ENCODE results near the gene ZNHIT2. TPM values are rescaled to one million over a fixed set of nuclear protein-coding genes. Genes with fewer than 3 reads are reported as not detected.

The ZNHIT2 gene
- total and polyA plus RNA-seq, 2 of the 13 experiments (the other 11 are each of a cell fraction or from before 2014, with no cell fraction given): 1.1 to 6.5 TPM

GRCh38 chr11:65111744-65112545 is 5.6 kb downstream of the ZNHIT2 start, which contains the start of gene TM7SF2 (continued):
- TF ChIP-seq, protein P1, sequence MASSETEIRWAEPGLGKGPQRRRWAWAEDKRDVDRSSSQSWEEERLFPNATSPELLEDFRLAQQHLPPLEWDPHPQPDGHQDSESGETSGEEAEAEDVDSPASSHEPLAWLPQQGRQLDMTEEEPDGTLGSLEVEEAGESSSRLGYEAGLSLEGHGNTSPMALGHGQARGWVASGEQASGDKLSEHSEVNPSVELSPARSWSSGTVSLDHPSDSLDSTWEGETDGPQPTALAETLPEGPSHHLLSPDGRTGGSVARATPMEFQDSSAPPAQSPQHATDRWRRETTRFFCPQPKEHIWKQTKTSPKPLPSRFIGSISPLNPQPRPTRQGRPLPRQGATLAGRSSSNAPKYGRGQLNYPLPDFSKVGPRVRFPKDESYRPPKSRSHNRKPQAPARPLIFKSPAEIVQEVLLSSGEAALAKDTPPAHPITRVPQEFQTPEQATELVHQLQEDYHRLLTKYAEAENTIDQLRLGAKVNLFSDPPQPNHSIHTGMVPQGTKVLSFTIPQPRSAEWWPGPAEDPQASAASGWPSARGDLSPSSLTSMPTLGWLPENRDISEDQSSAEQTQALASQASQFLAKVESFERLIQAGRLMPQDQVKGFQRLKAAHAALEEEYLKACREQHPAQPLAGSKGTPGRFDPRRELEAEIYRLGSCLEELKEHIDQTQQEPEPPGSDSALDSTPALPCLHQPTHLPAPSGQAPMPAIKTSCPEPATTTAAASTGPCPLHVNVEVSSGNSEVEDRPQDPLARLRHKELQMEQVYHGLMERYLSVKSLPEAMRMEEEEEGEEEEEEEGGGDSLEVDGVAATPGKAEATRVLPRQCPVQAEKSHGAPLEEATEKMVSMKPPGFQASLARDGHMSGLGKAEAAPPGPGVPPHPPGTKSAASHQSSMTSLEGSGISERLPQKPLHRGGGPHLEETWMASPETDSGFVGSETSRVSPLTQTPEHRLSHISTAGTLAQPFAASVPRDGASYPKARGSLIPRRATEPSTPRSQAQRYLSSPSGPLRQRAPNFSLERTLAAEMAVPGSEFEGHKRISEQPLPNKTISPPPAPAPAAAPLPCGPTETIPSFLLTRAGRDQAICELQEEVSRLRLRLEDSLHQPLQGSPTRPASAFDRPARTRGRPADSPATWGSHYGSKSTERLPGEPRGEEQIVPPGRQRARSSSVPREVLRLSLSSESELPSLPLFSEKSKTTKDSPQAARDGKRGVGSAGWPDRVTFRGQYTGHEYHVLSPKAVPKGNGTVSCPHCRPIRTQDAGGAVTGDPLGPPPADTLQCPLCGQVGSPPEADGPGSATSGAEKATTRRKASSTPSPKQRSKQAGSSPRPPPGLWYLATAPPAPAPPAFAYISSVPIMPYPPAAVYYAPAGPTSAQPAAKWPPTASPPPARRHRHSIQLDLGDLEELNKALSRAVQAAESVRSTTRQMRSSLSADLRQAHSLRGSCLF (CRISPR knock-in tag; IDR thresholded peaks at IDR 0.05; ENCODE audit: borderline replicate concordance): no peak
- TF ChIP-seq TERF1 (CRISPR knock-in tag; IDR thresholded peaks at IDR 0.05) (no peak), RORA (CRISPR knock-in tag; IDR thresholded peaks at IDR 0.05) (no peak), ZBTB20 (CRISPR knock-in tag; IDR thresholded peaks at IDR 0.05; ENCODE audit: borderline replicate concordance, low read depth) (no peak), KDM2A (CRISPR knock-in tag; IDR thresholded peaks at IDR 0.05; ENCODE audit: borderline replicate concordance, low read depth) (peak; percentile 99), ZFYVE20 (CRISPR knock-in tag; IDR thresholded peaks at IDR 0.05; ENCODE audit: borderline replicate concordance, low read depth) (no peak), ZNF20 (CRISPR knock-in tag; IDR thresholded peaks at IDR 0.05) (peak; percentile 64; the same call in 1 of the 2 replicates), ZNF3 (CRISPR knock-in tag; IDR thresholded peaks at IDR 0.05) (no peak; the same call in 1 of the 2 replicates), ZSCAN22 (CRISPR knock-in tag; IDR thresholded peaks at IDR 0.05) (no peak), MYNN (CRISPR knock-in tag; IDR thresholded peaks at IDR 0.05; ENCODE audit: low read depth) (no peak), HNRNPH1 (optimal IDR thresholded peaks at IDR 0.05; ENCODE audit: low read depth, low read length) (peak; percentile 57)
- TF ChIP-seq, protein P2, sequence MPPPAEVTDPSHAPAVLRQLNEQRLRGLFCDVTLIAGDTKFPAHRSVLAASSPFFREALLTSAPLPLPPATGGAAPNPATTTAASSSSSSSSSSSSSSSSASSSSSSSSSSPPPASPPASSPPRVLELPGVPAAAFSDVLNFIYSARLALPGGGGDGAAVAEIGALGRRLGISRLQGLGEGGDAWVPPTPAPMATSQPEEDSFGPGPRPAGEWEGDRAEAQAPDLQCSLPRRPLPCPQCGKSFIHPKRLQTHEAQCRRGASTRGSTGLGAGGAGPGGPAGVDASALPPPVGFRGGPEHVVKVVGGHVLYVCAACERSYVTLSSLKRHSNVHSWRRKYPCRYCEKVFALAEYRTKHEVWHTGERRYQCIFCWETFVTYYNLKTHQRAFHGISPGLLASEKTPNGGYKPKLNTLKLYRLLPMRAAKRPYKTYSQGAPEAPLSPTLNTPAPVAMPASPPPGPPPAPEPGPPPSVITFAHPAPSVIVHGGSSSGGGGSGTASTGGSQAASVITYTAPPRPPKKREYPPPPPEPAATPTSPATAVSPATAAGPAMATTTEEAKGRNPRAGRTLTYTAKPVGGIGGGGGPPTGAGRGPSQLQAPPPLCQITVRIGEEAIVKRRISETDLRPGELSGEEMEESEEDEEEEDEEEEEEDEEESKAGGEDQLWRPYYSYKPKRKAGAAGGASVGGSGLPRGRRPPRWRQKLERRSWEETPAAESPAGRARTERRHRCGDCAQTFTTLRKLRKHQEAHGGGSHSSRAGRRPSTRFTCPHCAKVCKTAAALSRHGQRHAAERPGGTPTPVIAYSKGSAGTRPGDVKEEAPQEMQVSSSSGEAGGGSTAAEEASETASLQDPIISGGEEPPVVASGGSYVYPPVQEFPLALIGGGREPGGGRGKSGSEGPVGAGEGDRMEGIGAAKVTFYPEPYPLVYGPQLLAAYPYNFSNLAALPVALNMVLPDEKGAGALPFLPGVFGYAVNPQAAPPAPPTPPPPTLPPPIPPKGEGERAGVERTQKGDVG (CRISPR knock-in tag; IDR thresholded peaks at IDR 0.05; ENCODE audit: borderline replicate concordance): no peak
- TF ChIP-seq, protein P3, sequence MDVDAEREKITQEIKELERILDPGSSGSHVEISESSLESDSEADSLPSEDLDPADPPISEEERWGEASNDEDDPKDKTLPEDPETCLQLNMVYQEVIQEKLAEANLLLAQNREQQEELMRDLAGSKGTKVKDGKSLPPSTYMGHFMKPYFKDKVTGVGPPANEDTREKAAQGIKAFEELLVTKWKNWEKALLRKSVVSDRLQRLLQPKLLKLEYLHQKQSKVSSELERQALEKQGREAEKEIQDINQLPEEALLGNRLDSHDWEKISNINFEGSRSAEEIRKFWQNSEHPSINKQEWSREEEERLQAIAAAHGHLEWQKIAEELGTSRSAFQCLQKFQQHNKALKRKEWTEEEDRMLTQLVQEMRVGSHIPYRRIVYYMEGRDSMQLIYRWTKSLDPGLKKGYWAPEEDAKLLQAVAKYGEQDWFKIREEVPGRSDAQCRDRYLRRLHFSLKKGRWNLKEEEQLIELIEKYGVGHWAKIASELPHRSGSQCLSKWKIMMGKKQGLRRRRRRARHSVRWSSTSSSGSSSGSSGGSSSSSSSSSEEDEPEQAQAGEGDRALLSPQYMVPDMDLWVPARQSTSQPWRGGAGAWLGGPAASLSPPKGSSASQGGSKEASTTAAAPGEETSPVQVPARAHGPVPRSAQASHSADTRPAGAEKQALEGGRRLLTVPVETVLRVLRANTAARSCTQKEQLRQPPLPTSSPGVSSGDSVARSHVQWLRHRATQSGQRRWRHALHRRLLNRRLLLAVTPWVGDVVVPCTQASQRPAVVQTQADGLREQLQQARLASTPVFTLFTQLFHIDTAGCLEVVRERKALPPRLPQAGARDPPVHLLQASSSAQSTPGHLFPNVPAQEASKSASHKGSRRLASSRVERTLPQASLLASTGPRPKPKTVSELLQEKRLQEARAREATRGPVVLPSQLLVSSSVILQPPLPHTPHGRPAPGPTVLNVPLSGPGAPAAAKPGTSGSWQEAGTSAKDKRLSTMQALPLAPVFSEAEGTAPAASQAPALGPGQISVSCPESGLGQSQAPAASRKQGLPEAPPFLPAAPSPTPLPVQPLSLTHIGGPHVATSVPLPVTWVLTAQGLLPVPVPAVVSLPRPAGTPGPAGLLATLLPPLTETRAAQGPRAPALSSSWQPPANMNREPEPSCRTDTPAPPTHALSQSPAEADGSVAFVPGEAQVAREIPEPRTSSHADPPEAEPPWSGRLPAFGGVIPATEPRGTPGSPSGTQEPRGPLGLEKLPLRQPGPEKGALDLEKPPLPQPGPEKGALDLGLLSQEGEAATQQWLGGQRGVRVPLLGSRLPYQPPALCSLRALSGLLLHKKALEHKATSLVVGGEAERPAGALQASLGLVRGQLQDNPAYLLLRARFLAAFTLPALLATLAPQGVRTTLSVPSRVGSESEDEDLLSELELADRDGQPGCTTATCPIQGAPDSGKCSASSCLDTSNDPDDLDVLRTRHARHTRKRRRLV (CRISPR knock-in tag; IDR thresholded peaks at IDR 0.05): peak; percentile 70
